ENCODE results near the gene HSPA1A. TPM values are rescaled to one million over a fixed set of nuclear protein-coding genes. Genes with fewer than 3 reads are reported as not detected.
"Not testable (repeated sequence)": the region's sequence is repeated elsewhere in the genome, so short reads cannot be mapped to it uniquely, and the experiment has no call there.

HSPA1A gene
- total RNA-seq, 1 donor, result 16.6 TPM

DNA sequence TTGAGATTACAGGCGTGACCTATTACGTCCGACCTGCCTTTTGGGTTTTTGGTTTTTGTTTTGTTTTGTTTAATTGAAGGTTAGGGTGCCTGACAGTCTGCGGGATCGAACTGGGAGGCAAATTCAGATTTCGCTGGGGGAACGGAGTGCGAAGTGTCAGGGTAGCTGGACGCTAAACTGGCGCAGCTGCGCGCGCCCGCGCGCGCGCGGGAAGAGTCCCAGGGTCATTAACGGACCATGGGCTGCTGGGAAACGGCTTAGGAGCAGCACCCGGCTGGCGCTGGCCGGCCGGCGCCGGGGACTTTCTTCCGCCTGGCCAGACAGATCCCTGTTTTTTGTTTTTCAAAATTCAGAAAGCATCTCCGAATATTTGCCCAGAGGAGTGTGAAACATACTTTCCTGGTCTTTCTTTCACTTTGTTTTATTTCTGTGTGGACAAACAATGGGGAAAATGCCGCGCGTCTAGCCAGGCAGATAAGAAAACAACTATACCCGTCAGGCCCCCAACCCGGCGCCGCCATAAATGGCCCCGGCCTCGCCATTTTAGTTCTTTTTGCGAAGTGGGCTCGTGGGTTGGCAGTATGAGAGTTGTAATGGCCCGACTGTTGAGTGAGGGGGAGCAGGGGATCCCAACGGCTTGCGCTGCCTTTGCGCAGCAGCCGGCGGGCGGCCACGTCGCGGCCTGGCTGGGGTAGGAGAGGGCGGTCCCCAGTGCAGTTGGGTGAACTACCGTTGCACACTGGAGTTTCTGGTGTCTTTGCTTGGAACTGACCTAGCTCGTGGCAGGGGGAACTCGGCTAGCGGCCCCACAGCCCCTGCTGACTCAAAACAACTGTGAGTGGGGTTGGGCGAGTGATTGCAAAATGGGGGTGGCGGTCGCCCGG lies 19.3 kb downstream of the HSPA1A start:
- Histone ChIP-seq H3K9me3 (ENCODE audit: low read depth, low read length) (no peaks in the 10 kb centered on the region), H3K4me3 (ENCODE audit: low read length) (peak overlapping the region; percentile 96), H3K4me1 (ENCODE audit: insufficient read depth, low read length) (peaks cover 82% of the 10 kb centered on the region), H3K27me3 (ENCODE audit: insufficient read depth, low read length) (no peaks in the 10 kb centered on the region)

DNA sequence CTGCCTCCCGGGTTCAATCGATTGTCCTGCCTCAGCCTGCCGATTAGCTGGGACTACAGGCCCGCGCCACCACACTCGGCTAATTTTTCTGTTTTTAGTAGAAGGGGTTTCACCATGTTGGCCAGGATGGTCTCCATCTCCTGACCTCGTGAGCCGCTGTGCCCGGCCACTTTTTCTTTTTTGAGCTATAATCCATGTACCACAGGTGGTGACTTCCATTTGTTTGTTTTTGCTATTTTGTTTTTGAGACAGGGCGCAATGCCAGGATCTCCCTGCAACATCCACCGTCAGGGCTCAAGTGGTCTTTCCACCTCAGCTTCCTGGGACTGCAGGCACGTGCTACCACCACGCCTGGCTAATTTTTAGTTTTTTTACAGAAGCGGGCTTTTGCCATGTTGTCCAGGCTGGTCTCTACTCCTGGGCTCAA lies 20.7 kb downstream of the HSPA1A start:
- Histone ChIP-seq H3K4me3 (ENCODE audit: low read length) (peak overlapping the region; percentile 96), H3K4me1 (ENCODE audit: insufficient read depth, low read length) (peaks cover 69% of the 10 kb centered on the region), H3K27me3 (ENCODE audit: insufficient read depth, low read length) (no peaks in the 10 kb centered on the region), H3K9me3 (ENCODE audit: low read depth, low read length) (no peaks in the 10 kb centered on the region)

DNA sequence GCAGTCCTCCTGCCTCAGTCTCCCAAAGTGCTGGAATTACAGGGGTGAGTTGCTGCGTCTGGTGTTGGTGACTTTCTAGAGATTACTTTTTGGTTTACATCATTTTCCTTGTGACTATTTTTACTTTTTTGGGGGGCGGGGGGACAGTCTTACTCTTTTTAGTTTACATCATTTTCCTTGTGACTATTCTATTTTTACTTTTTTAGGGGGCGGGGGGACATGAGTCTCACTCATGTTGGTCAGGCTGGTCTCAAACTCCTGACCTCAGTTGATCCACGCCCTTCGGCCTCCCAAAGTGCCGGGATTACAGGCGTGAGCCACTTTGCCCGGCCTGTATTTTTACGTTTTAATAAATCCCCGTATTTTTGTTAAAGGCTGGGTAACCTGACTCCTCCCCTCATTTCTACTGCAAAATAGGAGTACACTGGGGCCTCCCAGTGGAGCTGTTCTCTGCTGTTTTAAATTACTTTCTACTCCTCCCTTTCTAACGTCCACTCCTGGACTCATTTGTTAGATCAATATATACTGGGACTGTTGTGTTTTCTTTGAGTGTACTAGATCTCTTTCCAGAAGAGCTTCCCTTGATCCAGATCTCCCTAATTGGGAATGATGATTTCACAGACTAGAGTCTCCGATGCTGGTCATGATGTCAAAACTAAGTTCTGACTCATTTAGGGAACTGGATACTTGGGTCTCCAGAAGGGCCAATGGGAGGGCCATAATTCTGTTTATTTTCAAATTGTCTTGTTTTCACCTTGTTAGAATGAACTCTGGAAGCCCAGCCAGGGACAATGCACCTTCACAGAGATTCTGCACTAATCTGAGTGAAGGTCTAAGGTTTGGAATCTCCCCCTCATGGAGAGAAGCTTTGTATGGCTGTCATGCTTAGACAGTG lies 21.4 kb downstream of the HSPA1A start:
- no peaks in the 10 kb centered on the region for H3K9me3 ChIP-seq (ENCODE audit: low read depth, low read length)
- H3K4me3 ChIP-seq (ENCODE audit: low read length), result peak overlapping the region; percentile 96
- H3K4me1 ChIP-seq (ENCODE audit: insufficient read depth, low read length), result peaks cover 63% of the 10 kb centered on the region
- H3K27me3 ChIP-seq (ENCODE audit: insufficient read depth, low read length), result no peaks in the 10 kb centered on the region

DNA sequence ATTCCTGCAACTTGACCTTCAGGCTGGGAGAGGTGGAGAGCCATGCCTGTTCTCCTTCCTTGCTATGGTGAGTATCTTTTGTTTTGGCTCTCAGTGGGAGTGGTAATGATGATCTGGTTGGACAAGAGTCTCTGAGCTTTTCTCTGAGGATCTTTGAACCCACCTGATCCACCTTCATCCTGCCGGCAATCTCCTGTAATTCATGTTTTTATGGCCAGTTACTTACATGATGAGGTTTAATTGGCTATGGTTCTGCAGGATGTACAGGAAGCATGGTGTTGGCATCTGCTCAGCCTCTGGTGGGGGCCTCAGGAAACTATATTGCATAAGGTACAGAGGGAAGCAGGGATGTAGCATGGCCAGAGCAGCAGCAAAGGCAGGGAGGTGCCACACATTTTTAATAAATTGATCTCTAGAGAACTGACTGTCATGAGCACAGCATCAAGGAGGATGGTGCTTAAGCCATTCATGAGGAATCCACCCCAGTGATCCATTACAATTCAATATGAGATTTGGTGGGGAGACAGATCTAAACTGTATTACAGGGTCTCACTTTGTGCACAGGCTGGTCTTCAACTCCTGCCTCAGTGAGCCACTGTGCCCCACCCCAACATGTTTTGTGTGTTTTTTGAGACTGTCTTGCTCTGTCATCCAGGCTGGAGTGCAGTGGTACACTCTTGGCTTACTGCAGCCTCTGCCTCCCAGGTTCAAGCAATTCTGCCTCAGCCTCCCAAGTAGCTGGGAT lies 22.2 kb downstream of the HSPA1A start:
- H3K9me3 ChIP-seq (ENCODE audit: low read depth, low read length), result no peaks in the 10 kb centered on the region
- no peaks in the 10 kb centered on the region for H3K27me3 ChIP-seq (ENCODE audit: insufficient read depth, low read length)
- H3K4me3 ChIP-seq (ENCODE audit: low read length), result no peak overlapping the region
- H3K4me1 ChIP-seq (ENCODE audit: insufficient read depth, low read length), result peaks cover 57% of the 10 kb centered on the region

DNA sequence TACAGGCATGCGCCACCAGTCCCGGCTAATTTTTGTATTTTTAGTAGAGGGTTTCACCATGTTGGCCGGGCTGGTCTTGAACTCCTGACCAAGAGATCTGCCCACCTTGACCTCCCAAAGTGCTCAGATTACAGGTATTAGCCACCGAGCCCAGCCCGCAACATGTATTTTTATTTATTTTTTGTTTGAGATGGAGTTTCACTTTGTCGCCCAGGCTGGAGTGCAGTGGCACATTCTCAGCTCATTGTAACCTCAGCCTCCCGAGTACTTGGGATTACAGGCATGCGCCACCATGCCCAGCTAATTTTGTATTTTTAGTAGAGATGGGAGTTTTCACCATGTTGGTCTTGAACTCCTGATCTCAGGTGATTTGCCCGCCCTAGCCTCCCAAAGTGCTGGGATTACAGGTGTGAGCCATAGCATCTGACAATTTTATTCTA lies 22.8 kb downstream of the HSPA1A start:
- H3K4me3 ChIP-seq (ENCODE audit: low read length); H3K27me3 ChIP-seq (ENCODE audit: insufficient read depth, low read length); H3K9me3 ChIP-seq (ENCODE audit: low read depth, low read length): not testable (repeated sequence)
- H3K4me1 ChIP-seq (ENCODE audit: insufficient read depth, low read length), result peaks cover 51% of the 10 kb centered on the region

DNA sequence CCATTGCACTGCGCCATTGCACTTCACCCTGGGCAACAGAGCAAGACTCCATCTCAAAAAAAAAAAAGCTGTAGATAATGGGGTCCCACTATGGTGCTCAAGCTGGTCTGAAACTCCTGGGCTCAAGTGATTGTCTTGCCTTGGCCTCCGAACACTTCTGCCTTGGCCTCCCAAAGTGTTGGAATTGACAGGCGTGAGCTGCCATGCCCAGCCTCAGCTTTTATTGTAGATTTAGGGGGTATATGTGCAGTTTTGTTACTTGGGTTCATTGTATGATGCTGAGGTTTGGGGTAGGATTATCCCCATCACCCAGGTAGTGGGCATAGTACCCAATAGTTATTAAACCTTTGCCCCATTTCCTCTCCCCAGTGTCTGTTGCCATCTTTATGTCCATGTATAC lies 23.6 kb downstream of the HSPA1A start:
- peaks cover 43% of the 10 kb centered on the region for H3K4me1 ChIP-seq (ENCODE audit: insufficient read depth, low read length)
- no peaks in the 10 kb centered on the region for H3K9me3 ChIP-seq (ENCODE audit: low read depth, low read length)
- no peaks in the 10 kb centered on the region for H3K27me3 ChIP-seq (ENCODE audit: insufficient read depth, low read length)
- H3K4me3 ChIP-seq (ENCODE audit: low read length), result no peak overlapping the region

DNA sequence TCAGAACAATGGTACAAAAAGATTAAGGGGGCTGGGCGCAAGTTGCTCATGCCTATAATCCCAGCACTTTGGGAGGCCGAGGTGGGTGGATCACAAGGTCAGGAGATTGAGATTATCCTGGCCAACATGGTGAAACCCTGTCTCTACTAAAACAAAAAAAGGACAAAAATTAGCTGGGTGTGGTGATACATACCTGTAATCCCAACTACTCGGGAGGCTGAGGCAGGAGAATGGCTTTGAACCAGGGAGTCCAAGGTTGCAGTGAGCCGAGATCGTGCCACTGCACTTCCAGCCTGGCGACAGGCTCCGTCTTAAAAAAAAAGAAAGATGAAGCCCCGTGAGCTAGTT lies 24.4 kb downstream of the HSPA1A start:
- H3K4me3 ChIP-seq (ENCODE audit: low read length); H3K27me3 ChIP-seq (ENCODE audit: insufficient read depth, low read length); H3K9me3 ChIP-seq (ENCODE audit: low read depth, low read length): not testable (repeated sequence)
- H3K4me1 ChIP-seq (ENCODE audit: insufficient read depth, low read length), result peaks cover 39% of the 10 kb centered on the region

DNA sequence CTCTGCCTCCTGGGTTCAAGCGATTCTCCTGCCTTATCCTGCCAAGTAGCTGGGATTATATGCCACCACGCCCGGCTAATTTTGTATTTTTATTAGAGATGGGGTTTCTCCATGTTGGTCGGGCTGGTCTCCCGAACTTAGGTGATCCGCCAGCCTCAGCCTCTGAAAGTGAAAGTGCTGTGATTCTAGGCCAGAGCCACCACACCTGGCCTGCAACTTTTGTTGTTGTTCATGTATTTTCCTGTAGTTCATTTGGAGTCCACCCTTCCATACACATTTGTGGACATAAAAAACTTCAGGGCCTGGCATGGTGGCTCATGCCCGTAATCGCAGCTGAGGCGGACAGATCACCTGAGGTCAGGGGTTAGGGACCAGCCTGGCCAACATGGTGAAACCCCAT lies 26.7 kb downstream of the HSPA1A start:
- Histone ChIP-seq H3K9me3 (ENCODE audit: low read depth, low read length) (no peaks in the 10 kb centered on the region), H3K4me1 (ENCODE audit: insufficient read depth, low read length) (peaks cover 20% of the 10 kb centered on the region), H3K27me3 (ENCODE audit: insufficient read depth, low read length) (no peaks in the 10 kb centered on the region), H3K4me3 (ENCODE audit: low read length) (no peak overlapping the region)

DNA sequence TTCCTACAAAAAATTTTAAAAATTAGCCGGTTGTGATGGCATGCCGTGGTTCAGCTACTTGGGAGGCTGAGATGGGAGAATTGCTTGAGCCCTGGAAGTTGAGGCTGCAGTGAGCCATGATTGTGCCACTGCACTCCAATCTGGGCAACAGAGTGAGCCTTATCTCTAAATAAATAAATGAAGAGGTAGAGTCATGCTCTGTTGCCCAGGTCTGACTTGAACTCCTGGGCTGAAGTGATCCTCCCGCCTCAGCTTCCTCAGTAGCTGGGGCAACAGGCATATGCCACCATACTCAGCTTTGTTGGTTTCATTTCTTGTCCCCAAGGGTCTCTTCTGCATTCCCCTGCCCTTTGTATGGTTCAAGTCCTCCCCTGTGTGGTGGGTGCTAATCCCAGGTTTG lies 29.2 kb downstream of the HSPA1A start:
- no peak overlapping the region for H3K4me3 ChIP-seq (ENCODE audit: low read length)
- H3K4me1 ChIP-seq (ENCODE audit: insufficient read depth, low read length), result no peaks in the 10 kb centered on the region
- no peaks in the 10 kb centered on the region for H3K27me3 ChIP-seq (ENCODE audit: insufficient read depth, low read length)
- no peaks in the 10 kb centered on the region for H3K9me3 ChIP-seq (ENCODE audit: low read depth, low read length)

DNA sequence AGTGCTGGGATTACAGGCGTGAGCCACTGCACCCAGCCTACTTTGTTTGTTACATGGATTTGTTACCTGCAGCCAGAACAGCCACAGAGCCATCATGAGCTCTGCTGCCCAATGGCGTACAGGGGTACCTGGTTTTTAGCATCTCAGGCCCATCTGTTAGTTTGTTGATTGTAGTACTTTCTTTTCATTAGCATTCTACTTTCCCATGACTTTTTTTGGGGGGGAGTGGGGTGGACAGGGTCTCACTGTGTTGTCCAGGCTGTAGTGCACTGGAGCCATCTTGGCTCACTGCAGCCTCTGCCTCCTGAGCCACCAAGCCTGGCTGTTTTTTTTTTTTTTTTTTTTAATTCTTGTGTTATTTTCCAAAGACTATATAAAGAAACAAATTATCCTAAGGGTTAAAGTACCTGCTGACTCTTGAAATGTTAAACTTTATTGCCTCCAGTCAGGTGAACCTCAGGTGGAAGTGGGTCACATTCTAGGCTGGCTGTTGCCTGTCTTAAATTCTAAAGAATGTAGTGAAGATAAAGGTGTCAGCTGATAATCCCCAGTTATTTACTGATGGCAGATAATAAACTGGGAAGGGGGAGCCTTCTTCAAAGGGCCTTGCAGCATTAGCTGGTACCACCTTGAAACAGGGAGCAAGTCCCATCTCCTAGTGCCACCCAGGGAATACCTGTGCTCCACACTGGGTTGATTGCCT lies 32.1 kb downstream of the HSPA1A start:
- no peak overlapping the region for H3K4me3 ChIP-seq (ENCODE audit: low read length)
- no peaks in the 10 kb centered on the region for H3K9me3 ChIP-seq (ENCODE audit: low read depth, low read length)
- H3K27me3 ChIP-seq (ENCODE audit: insufficient read depth, low read length), result no peaks in the 10 kb centered on the region
- no peaks in the 10 kb centered on the region for H3K4me1 ChIP-seq (ENCODE audit: insufficient read depth, low read length)

DNA sequence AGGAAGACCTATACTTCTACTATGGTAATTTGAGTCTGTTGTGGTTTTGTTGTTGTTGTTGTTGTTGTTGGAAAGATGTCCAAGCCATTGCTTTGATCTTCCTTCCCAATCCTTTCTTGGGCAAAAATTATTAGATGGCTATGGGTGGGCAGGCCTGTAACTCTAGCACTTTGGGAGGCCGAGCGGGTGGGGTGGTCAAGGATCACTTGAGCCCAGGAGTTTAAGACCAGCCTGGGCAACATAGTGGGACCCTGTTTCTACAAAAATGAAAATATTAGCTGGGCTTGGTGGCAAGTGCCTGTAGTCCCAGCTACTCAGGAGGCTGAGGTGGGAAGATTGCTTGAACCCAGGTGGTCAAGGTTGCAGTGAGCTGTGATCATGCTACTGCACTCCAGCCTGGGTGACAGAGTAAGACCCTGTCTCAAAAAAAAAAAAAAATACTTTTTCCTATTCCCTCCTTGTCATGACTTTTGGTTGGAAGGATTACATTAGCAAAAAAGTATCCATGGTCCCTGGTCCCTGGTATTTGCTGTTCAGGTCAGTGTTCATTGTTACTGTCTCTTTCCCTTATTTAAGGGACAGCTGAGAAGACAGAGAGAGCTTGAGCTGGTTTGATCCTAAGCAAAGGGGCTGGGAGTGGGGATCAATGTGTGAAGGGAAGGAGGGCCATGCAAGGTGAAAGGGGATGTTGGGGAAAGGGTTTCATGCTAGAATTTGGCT lies 35.6 kb downstream of the HSPA1A start:
- Histone ChIP-seq H3K4me3 (ENCODE audit: low read length) (no peak overlapping the region), H3K27me3 (ENCODE audit: insufficient read depth, low read length) (no peaks in the 10 kb centered on the region), H3K9me3 (ENCODE audit: low read depth, low read length) (no peaks in the 10 kb centered on the region), H3K4me1 (ENCODE audit: insufficient read depth, low read length) (no peaks in the 10 kb centered on the region)

DNA sequence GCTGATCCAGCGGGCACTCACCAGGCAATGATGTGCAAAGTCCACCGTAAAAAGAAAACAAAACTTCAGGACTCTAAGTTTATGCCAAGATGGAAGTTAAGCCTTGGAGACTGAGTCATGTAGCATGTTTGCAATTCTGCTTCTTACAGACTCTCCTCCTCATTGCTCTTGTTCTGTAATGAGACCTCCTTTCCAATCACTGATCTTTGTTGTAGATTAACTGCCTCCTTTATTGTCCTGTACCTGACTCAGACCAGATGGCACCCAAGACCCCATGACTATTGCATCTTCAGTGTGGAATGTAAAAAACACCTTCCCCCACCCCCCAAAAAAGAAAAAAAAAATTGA lies 36.1 kb downstream of the HSPA1A start:
- H3K27me3 ChIP-seq (ENCODE audit: insufficient read depth, low read length), result no peaks in the 10 kb centered on the region
- no peaks in the 10 kb centered on the region for H3K9me3 ChIP-seq (ENCODE audit: low read depth, low read length)
- H3K4me1 ChIP-seq (ENCODE audit: insufficient read depth, low read length), result no peaks in the 10 kb centered on the region
- H3K4me3 ChIP-seq (ENCODE audit: low read length), result no peak overlapping the region

DNA sequence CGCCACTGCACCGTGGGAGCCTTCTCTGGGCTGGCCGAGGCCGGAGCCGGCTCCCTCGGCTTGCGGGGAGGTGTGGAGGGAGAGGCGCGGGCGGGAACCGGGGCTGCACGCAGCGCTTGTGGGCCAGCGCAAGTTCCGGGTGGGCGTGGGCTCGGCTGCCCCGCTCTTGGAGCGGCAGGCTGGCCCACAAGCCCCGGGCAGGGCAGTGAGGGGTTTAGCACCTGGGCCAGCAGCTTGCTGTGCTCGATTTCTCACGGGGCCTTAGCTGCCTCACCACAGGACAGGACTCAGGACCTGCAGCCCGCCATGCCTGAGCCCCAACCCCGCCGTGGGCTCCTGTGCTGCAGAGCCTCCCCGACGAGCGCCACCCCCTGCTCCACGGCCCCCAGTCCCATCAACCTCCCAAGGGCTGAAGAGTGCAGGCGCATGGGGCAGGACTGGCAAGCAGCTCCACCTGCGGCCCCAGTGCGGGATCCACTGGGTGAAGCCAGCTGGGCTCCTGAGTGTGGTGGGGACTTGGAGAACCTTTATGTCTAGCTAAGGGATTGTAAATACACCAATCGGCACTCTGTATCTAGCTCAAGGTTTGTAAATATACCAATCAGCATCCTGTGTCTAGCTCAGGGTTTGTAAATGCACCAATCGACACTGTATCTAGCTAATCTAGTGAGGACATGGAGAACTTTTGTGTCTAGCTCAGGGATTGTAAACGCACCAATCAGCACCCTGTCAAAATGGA lies 36.8 kb downstream of the HSPA1A start:
- not testable (repeated sequence) for H3K4me1 ChIP-seq (ENCODE audit: insufficient read depth, low read length); H3K4me3 ChIP-seq (ENCODE audit: low read length); H3K9me3 ChIP-seq (ENCODE audit: low read depth, low read length); H3K27me3 ChIP-seq (ENCODE audit: insufficient read depth, low read length)
